HG02623 (cell line): Measurements from ENCODE around the gene LHX6.

ENCODE experiments used
- ATAC-seq: cut with Tn5 transposase; IDR thresholded peaks from one replicate; pipeline ENCODE4 v1.9.1; 2021; ENCODE audit warnings: moderate library complexity; ENCODE audit not compliant: unreplicated experiment

LHX6 gene

GRCh38 chr9:122236681-122237080 lies 7.9 kb upstream of the LHX6 start:
- ATAC-seq, result no peak

GRCh38 chr9:122234022-122234748 lies 5.4 kb upstream of the LHX6 start:
- no peak for ATAC-seq

GRCh38 chr9:122232796-122233306 lies 4.1 kb upstream of the LHX6 start:
- no peak for ATAC-seq

- ATAC-seq, result no peak
These were observed 704 bp upstream of the LHX6 start for GRCh38 chr9:122229485-122229837.

GRCh38 chr9:122228191-122228567 lies 578 bp downstream of the LHX6 start:
- no peak for ATAC-seq

GRCh38 chr9:122227575-122227900 lies 1.2 kb downstream of the LHX6 start:
- no peak for ATAC-seq

GRCh38 chr9:122226758-122227574 lies 1.8 kb downstream of the LHX6 start:
- ATAC-seq, result no peak

GRCh38 chr9:122226142-122226757 lies 2.5 kb downstream of the LHX6 start:
- no peak for ATAC-seq

- no peak for ATAC-seq
These were observed 3.2 kb downstream of the LHX6 start for GRCh38 chr9:122225312-122226141.

GRCh38 chr9:122223435-122223834 lies 5.3 kb downstream of the LHX6 start:
- no peak for ATAC-seq

GRCh38 chr9:122222791-122223190 lies 6.0 kb downstream of the LHX6 start:
- no peak for ATAC-seq

- ATAC-seq, result no peak
These were observed 7.5 kb downstream of the LHX6 start for GRCh38 chr9:122221183-122221811.

- no peak for ATAC-seq
These were observed 8.0 kb downstream of the LHX6 start for GRCh38 chr9:122220673-122221182.

GRCh38 chr9:122219856-122220672 lies 8.7 kb downstream of the LHX6 start:
- ATAC-seq, result no peak

GRCh38 chr9:122218935-122219855 lies 9.6 kb downstream of the LHX6 start:
- ATAC-seq, result no peak

- ATAC-seq, result no peak
These were observed 10.5 kb downstream of the LHX6 start for GRCh38 chr9:122218071-122218934.

- ATAC-seq, result no peak
These were observed 11.1 kb downstream of the LHX6 start for GRCh38 chr9:122217640-122218039.
